ENCODE measurements around the gene GNAI3.

GNAI3 gene

GRCh38 chr1:109643385-109644230, 95.2 kb downstream of the GNAI3 start:
- no peaks in the 10 kb centered on the region for H3K36me3 Mint-ChIP-seq

GRCh38 chr1:109644670-109645069, 96.3 kb downstream of the GNAI3 start:
- Mint-ChIP-seq H3K9me3 (no peaks in the 10 kb centered on the region), H3K36me3 (no peaks in the 10 kb centered on the region), H3K27me3 (peaks cover 3 to 5% of the 10 kb centered on the region in 2 donors), H3K4me1 (peaks cover 17 to 26% of the 10 kb centered on the region in 2 donors), H3K4me3 (no peak overlapping the region), H3K27ac (no peak overlapping the region)
- no peak for ATAC-seq (replicated peaks)
- DNase-seq, result no peak

More at GRCh38 chr1:109643385-109644230, 95.2 kb downstream of the GNAI3 start:
- Mint-ChIP-seq H3K4me3 (peak overlapping the region; percentile 6 to 46), H3K9me3 (no peaks in the 10 kb centered on the region), H3K27me3 (peaks cover 3 to 12% of the 10 kb centered on the region in 2 donors), H3K27ac (peak overlapping the region; percentile 65), H3K4me1 (peaks cover 17 to 26% of the 10 kb centered on the region in 2 donors)
- peak; percentile 80 for DNase-seq
- peak; percentile 92 to 94 for ATAC-seq (replicated peaks)

- H3K4me3 Mint-ChIP-seq, result no peak overlapping the region
- peaks cover 0 to 1% of the 10 kb centered on the region in 2 donors for H3K4me1 Mint-ChIP-seq
- H3K27me3 Mint-ChIP-seq, result peaks cover 6 to 23% of the 10 kb centered on the region in 2 donors
- DNase-seq (no peak), ATAC-seq (replicated peaks) (no peak)
- H3K36me3 Mint-ChIP-seq, result no peaks in the 10 kb centered on the region
- H3K9me3 Mint-ChIP-seq, result no peaks in the 10 kb centered on the region
- no peak overlapping the region for H3K27ac Mint-ChIP-seq
These were observed 101.1 kb downstream of the GNAI3 start for GRCh38 chr1:109649491-109649914.

GRCh38 chr1:109650609-109651008, 102.2 kb downstream of the GNAI3 start:
- Mint-ChIP-seq H3K4me1 (peaks cover 4 to 8% of the 10 kb centered on the region in 2 donors), H3K9me3 (no peaks in the 10 kb centered on the region), H3K4me3 (no peak overlapping the region), H3K27me3 (peaks cover 6 to 23% of the 10 kb centered on the region in 2 donors), H3K36me3 (no peaks in the 10 kb centered on the region), H3K27ac (no peak overlapping the region)
- ATAC-seq (replicated peaks) (no peak), DNase-seq (no peak)

GRCh38 chr1:109652402-109652801, 104.0 kb downstream of the GNAI3 start:
- Mint-ChIP-seq H3K4me3 (no peak overlapping the region), H3K4me1 (peaks cover 14 to 21% of the 10 kb centered on the region in 2 donors), H3K27ac (no peak overlapping the region), H3K36me3 (no peaks in the 10 kb centered on the region), H3K9me3 (no peaks in the 10 kb centered on the region), H3K27me3 (peaks cover 6 to 23% of the 10 kb centered on the region in 2 donors)
- no peak for ATAC-seq (replicated peaks)
- DNase-seq, result no peak

GRCh38 chr1:109653306-109653705, 104.9 kb downstream of the GNAI3 start:
- Mint-ChIP-seq H3K4me1 (peaks cover 15 to 21% of the 10 kb centered on the region in 2 donors), H3K27me3 (peaks cover 6 to 23% of the 10 kb centered on the region in 2 donors), H3K4me3 (no peak overlapping the region), H3K36me3 (peaks cover 0 to 2% of the 10 kb centered on the region in 2 donors), H3K9me3 (no peaks in the 10 kb centered on the region), H3K27ac (no peak overlapping the region)
- DNase-seq (no peak), ATAC-seq (replicated peaks) (no peak)

GRCh38 chr1:109654519-109654918, 106.1 kb downstream of the GNAI3 start:
- H3K27me3 Mint-ChIP-seq, result peaks cover 6 to 23% of the 10 kb centered on the region in 2 donors
- H3K4me1 Mint-ChIP-seq, result peaks cover 15 to 21% of the 10 kb centered on the region in 2 donors
- H3K9me3 Mint-ChIP-seq, result no peaks in the 10 kb centered on the region
- H3K36me3 Mint-ChIP-seq, result peaks cover 0 to 8% of the 10 kb centered on the region in 2 donors
- H3K4me3 Mint-ChIP-seq, result no peak overlapping the region
- no peak overlapping the region for H3K27ac Mint-ChIP-seq
- ATAC-seq (replicated peaks) (no peak), DNase-seq (no peak)

- H3K36me3 Mint-ChIP-seq, result peaks cover 0 to 8% of the 10 kb centered on the region in 2 donors
- H3K4me1 Mint-ChIP-seq, result peaks cover 15 to 29% of the 10 kb centered on the region in 2 donors
- no peaks in the 10 kb centered on the region for H3K9me3 Mint-ChIP-seq
- H3K27me3 Mint-ChIP-seq, result peaks cover 3 to 22% of the 10 kb centered on the region in 2 donors
- DNase-seq, result peak; percentile 80
- H3K27ac Mint-ChIP-seq, result peak within 1 kb of the TSS; percentile 89
- ATAC-seq (replicated peaks), result peak; percentile 94 to 95
- peak within 1 kb of the TSS; percentile 93 for H3K4me3 Mint-ChIP-seq
These were observed 107.5 kb downstream of the GNAI3 start, which contains the start of gene GSTM4 for GRCh38 chr1:109655615-109656519. Gene GSTM4 (plus strand): TSS chr1:109656099. CDS start chr1:109656390, 291 bp downstream.

GRCh38 chr1:109657395-109657794, 109.0 kb downstream of the GNAI3 start:
- Mint-ChIP-seq H3K4me1 (peaks cover 18 to 29% of the 10 kb centered on the region in 2 donors), H3K27ac (no peak overlapping the region), H3K36me3 (peaks cover 0 to 12% of the 10 kb centered on the region in 2 donors), H3K4me3 (peak overlapping the region in 1 of 2 donors; percentile 15), H3K27me3 (peaks cover 0 to 7% of the 10 kb centered on the region in 2 donors), H3K9me3 (no peaks in the 10 kb centered on the region)
- DNase-seq (no peak), ATAC-seq (replicated peaks) (no peak)

GRCh38 chr1:109657970-109658369, 109.6 kb downstream of the GNAI3 start:
- DNase-seq (no peak), ATAC-seq (replicated peaks) (no peak)
- Mint-ChIP-seq H3K36me3 (peaks cover 0 to 12% of the 10 kb centered on the region in 2 donors), H3K4me3 (no peak overlapping the region), H3K27me3 (peaks cover 0 to 4% of the 10 kb centered on the region in 2 donors), H3K9me3 (no peaks in the 10 kb centered on the region), H3K27ac (no peak overlapping the region), H3K4me1 (peaks cover 18 to 29% of the 10 kb centered on the region in 2 donors)

GRCh38 chr1:109658533-109659042, 110.2 kb downstream of the GNAI3 start:
- no peak for ATAC-seq (replicated peaks)
- Mint-ChIP-seq H3K9me3 (no peaks in the 10 kb centered on the region), H3K36me3 (peaks cover 0 to 12% of the 10 kb centered on the region in 2 donors), H3K27ac (no peak overlapping the region), H3K27me3 (no peaks in the 10 kb centered on the region), H3K4me1 (peaks cover 18 to 29% of the 10 kb centered on the region in 2 donors), H3K4me3 (no peak overlapping the region)
- no peak for DNase-seq

GRCh38 chr1:109659145-109659544, 110.7 kb downstream of the GNAI3 start:
- Mint-ChIP-seq H3K9me3 (no peaks in the 10 kb centered on the region), H3K4me1 (peaks cover 18 to 29% of the 10 kb centered on the region in 2 donors), H3K27me3 (no peaks in the 10 kb centered on the region), H3K27ac (no peak overlapping the region), H3K36me3 (peaks cover 0 to 12% of the 10 kb centered on the region in 2 donors), H3K4me3 (no peak overlapping the region)
- ATAC-seq (replicated peaks) (no peak), DNase-seq (no peak)

- Mint-ChIP-seq H3K4me3 (no peak overlapping the region), H3K9me3 (no peaks in the 10 kb centered on the region), H3K27me3 (no peaks in the 10 kb centered on the region), H3K27ac (peak overlapping the region; percentile 70), H3K36me3 (peaks cover 0 to 12% of the 10 kb centered on the region in 2 donors), H3K4me1 (peaks cover 14 to 25% of the 10 kb centered on the region in 2 donors)
- DNase-seq (no peak), ATAC-seq (replicated peaks) (no peak)
These were observed 111.7 kb downstream of the GNAI3 start for GRCh38 chr1:109659997-109660690.

Measured in stimulated activated naive B cell treated with anti-CD40 and anti-IgM and Interleukin-4, amounts not matched to agents 10 μg/mL and 1 μg/mL and 100 μg/mL, for 72 hours (primary cell).